H1 (cell line): Measurements from ENCODE around the gene AOPEP. TPM values are rescaled to one million over a fixed set of nuclear protein-coding genes. Genes with fewer than 3 reads are reported as not detected.

Experiments
- CTCF ChIA-PET: fragments of 300-600 bp; sonication (Branson Sonifier 250); formaldehyde crosslinking; loops from one replicate; lab custom pipeline; 2021; ENCODE audit not compliant: partially characterized antibody; lab: Charles Lee
- POLR2A ChIA-PET: fragments of 300-600 bp; sonication (Branson Sonifier 250); formaldehyde crosslinking; loops from one replicate; lab custom pipeline; 2021; ENCODE audit warnings: inconsistent platforms; ENCODE audit not compliant: partially characterized antibody; lab: Charles Lee
- DNase-seq, 2 experiments: peaks; one replicate each; pipeline versions ENCODE4 v3.0.0 to v3.0.0-alpha.2; 2010 to 2022; ENCODE audit warnings: low spot score in 2 of 2, low read depth in 1 of 2, mixed read lengths in 1 of 2
- FAIRE-seq: peaks from 2 replicates; lab custom pipeline; 2011; peaks lifted over from hg19 to GRCh38; lab: Jason Lieb, UNC
- H2AFZ ChIP-seq: 2 replicates; pipeline ENCODE4 v1.8.1; 2012; ENCODE audit warnings: low read length, inconsistent platforms
- H2AK5ac ChIP-seq: 2 replicates; pipeline ENCODE4 v1.6.1; 2013; ENCODE audit warnings: low read depth, low read length
- H2BK120ac ChIP-seq: replicated peaks from 2 replicates; pipeline ENCODE3; 2013; ENCODE audit warnings: low read depth, low read length, inconsistent platforms
- H2BK12ac ChIP-seq: 2 replicates; pipeline ENCODE4 v1.6.1; 2013; ENCODE audit warnings: low read depth, low read length
- H2BK15ac ChIP-seq: 2 replicates; pipeline ENCODE4 v1.6.1; 2013; ENCODE audit warnings: low read length
- H2BK20ac ChIP-seq: 2 replicates; pipeline ENCODE4 v1.6.1; 2013; ENCODE audit warnings: low read length
- H2BK5ac ChIP-seq: 2 replicates; pipeline ENCODE4 v1.6.1; 2013; ENCODE audit warnings: low read depth, low read length
- H3K14ac ChIP-seq: 2 replicates; pipeline ENCODE4 v1.6.1; 2013; ENCODE audit warnings: inconsistent platforms; ENCODE audit not compliant: insufficient read length
- H3K18ac ChIP-seq: 2 replicates; pipeline ENCODE4 v1.6.1; 2013; ENCODE audit warnings: low read length; ENCODE audit errors: extremely low read depth
- H3K23ac ChIP-seq: 2 replicates; pipeline ENCODE4 v1.6.1; 2013; ENCODE audit warnings: inconsistent platforms; ENCODE audit not compliant: insufficient read length
- H3K23me2 ChIP-seq: 2 replicates; pipeline ENCODE4 v1.6.1; 2013; ENCODE audit warnings: low read depth, low read length
- H3K27ac ChIP-seq: 2 replicates; pipeline ENCODE4 v1.6.1; 2011; ENCODE audit warnings: low read depth, low read length, inconsistent platforms
- H3K27me3 ChIP-seq, 4 experiments: replicated peaks in 1 of 4; 1 replicate in 1 of 4; 2 replicates in 3 of 4; pipeline versions ENCODE4 v1.6.1 to v1.8.1; 2011 to 2013; ENCODE audit warnings: low read length in 3 of 4, mild to moderate bottlenecking in 3 of 4, inconsistent platforms in 2 of 4, mixed read lengths in 2 of 4, moderate library complexity in 1 of 4; ENCODE audit not compliant: control insufficient read depth in 3 of 4, insufficient read depth in 3 of 4; ENCODE audit errors: extremely low read depth in 1 of 4
- H3K36me3 ChIP-seq, 4 experiments: 2 replicates each; pipeline versions ENCODE4 v1.6.1 to v1.8.1; 2011 to 2013; ENCODE audit warnings: mild to moderate bottlenecking in 4 of 4, low read length in 3 of 4, moderate library complexity in 2 of 4, control low read depth in 1 of 4, inconsistent platforms in 1 of 4; ENCODE audit not compliant: insufficient read depth in 4 of 4, control insufficient read depth in 2 of 4
- H3K4ac ChIP-seq: replicated peaks from 2 replicates; pipeline ENCODE3; 2013; ENCODE audit warnings: low read length, low read depth, mixed read lengths, inconsistent platforms; ENCODE audit not compliant: insufficient read length
- H3K4me1 ChIP-seq, 4 experiments: replicated peaks in 1 of 4; 1 replicate in 1 of 4; 2 replicates in 3 of 4; pipeline versions ENCODE4 v1.6.1 to v1.8.1; 2011 to 2013; ENCODE audit warnings: low read length in 3 of 4, inconsistent platforms in 2 of 4, mixed read lengths in 1 of 4; ENCODE audit not compliant: insufficient read depth in 4 of 4, control insufficient read depth in 3 of 4
- H3K4me2 ChIP-seq, 2 experiments: 2 replicates each; pipeline versions ENCODE4 v1.6.1 to v1.8.1; 2011 to 2013; ENCODE audit warnings: low read depth in 2 of 2, low read length in 2 of 2, control low read depth in 1 of 2, inconsistent platforms in 1 of 2, mild to moderate bottlenecking in 1 of 2; ENCODE audit not compliant: insufficient read depth in 1 of 2
- H3K4me3 ChIP-seq, 4 experiments: fragments of 200-600, 300-600 bp in 1 of 4; sonication (generic), shearing (Covaris generic), sonication (Bioruptor Twin) in 1 of 4; 2 replicates each; pipeline versions ENCODE4 v1.5.1 to v1.8.1; 2011 to 2016; ENCODE audit warnings: low read length in 4 of 4, low read depth in 3 of 4, control low read depth in 2 of 4, inconsistent platforms in 2 of 4, mild to moderate bottlenecking in 2 of 4, mixed read lengths in 1 of 4, moderate library complexity in 1 of 4; ENCODE audit not compliant: insufficient read depth in 2 of 4; ENCODE audit errors: extremely low read depth in 1 of 4
- H3K56ac ChIP-seq: replicated peaks from 2 replicates; pipeline ENCODE3; 2013; ENCODE audit warnings: low read depth, mild to moderate bottlenecking, mixed read lengths, low read length, inconsistent platforms; ENCODE audit not compliant: insufficient read length
- H3K79me1 ChIP-seq: 2 replicates; pipeline ENCODE4 v1.6.1; 2013; ENCODE audit warnings: low read depth, low read length, control low read depth
- H3K79me2 ChIP-seq, 2 experiments: 2 replicates each; pipeline versions ENCODE4 v1.6.1 to v1.8.1; 2012 to 2013; ENCODE audit warnings: low read length in 2 of 2, mild to moderate bottlenecking in 2 of 2, inconsistent platforms in 1 of 2; ENCODE audit not compliant: insufficient read depth in 2 of 2, control insufficient read depth in 1 of 2
- H3K9ac ChIP-seq, 4 experiments: replicated peaks in 1 of 4; 1 replicate in 1 of 4; 2 replicates in 3 of 4; pipeline versions ENCODE4 v1.6.1 to v1.8.1; 2011 to 2013; ENCODE audit warnings: low read depth in 3 of 4, low read length in 3 of 4, control low read depth in 2 of 4, mild to moderate bottlenecking in 2 of 4, moderate library complexity in 2 of 4, inconsistent platforms in 1 of 4; ENCODE audit errors: extremely low read depth in 1 of 4
- H3K9me3 ChIP-seq, 2 experiments: 2 replicates each; pipeline versions ENCODE4 v1.6.1 to v1.8.1; 2012 to 2013; ENCODE audit warnings: mild to moderate bottlenecking in 2 of 2, moderate library complexity in 2 of 2, control low read depth in 1 of 2, inconsistent platforms in 1 of 2, low read depth in 1 of 2, low read length in 1 of 2, mixed read lengths in 1 of 2; ENCODE audit not compliant: insufficient read depth in 2 of 2
- H4K20me1 ChIP-seq, 2 experiments: replicated peaks in 1 of 2; 2 replicates each; pipeline versions ENCODE3 to v1.8.1; 2011 to 2013; ENCODE audit warnings: inconsistent platforms in 2 of 2, low read length in 2 of 2, mild to moderate bottlenecking in 1 of 2; ENCODE audit not compliant: insufficient read depth in 2 of 2, control insufficient read depth in 1 of 2
- H4K5ac ChIP-seq: 2 replicates; pipeline ENCODE4 v1.6.1; 2013; ENCODE audit warnings: low read length, low read depth, mixed read lengths, inconsistent platforms; ENCODE audit not compliant: insufficient read length
- H4K8ac ChIP-seq: 2 replicates; pipeline ENCODE4 v1.8.0; 2013; ENCODE audit warnings: mild to moderate bottlenecking, moderate library complexity, low read length, inconsistent platforms; ENCODE audit not compliant: insufficient read depth; ENCODE audit errors: extremely low read depth
- H4K91ac ChIP-seq: replicated peaks from 2 replicates; pipeline ENCODE3; 2013; ENCODE audit warnings: low read length, mixed read lengths, inconsistent platforms; ENCODE audit not compliant: insufficient read length
- ASH2L ChIP-seq: fragments of 200-600, 300-600 bp; sonication (generic); IDR thresholded peaks from one replicate; pipeline ENCODE4 v1.7.1; 2017; ENCODE audit warnings: low read length
- EZH2 ChIP-seq: fragments of 200-600 bp; sonication (generic); IDR thresholded peaks from 2 replicates; pipeline ENCODE4 v1.7.1; 2012; ENCODE audit warnings: low read depth, mild to moderate bottlenecking, moderate library complexity, low read length, inconsistent platforms; ENCODE audit not compliant: severe bottlenecking
- PHF8 ChIP-seq: fragments of 200-600 bp; sonication (generic); conservative IDR thresholded peaks from 2 replicates; pipeline ENCODE4 v1.7.1; 2012; ENCODE audit warnings: low read depth, mild to moderate bottlenecking, inconsistent platforms, low read length, moderate library complexity
- RXRA ChIP-seq: IDR thresholded peaks from 2 replicates; pipeline ENCODE4 v1.6.1; 2011; ENCODE audit warnings: low read depth, mild to moderate bottlenecking, low read length, moderate library complexity; ENCODE audit not compliant: insufficient read depth
- SIN3A ChIP-seq, 2 experiments: IDR thresholded peaks in 1 of 2; conservative IDR thresholded peaks in 1 of 2; 2 replicates each; pipeline ENCODE4 v1.6.1; 2011 to 2012; ENCODE audit warnings: low read length in 2 of 2, improper control_type of control experiment in 1 of 2, low read depth in 1 of 2, mild to moderate bottlenecking in 1 of 2
- SIRT6 ChIP-seq: IDR thresholded peaks from one replicate; pipeline ENCODE4 v1.7.1; 2012; ENCODE audit warnings: low read length, inconsistent platforms
- SP4 ChIP-seq: IDR thresholded peaks from 2 replicates; pipeline ENCODE4 v1.6.1; 2012; ENCODE audit warnings: low read length, inconsistent platforms
- YY1 ChIP-seq: IDR thresholded peaks from 2 replicates; pipeline ENCODE4 v1.6.1; 2011; ENCODE audit warnings: low read depth, mild to moderate bottlenecking, low read length
- WGBS, 2 experiments: shearing (Covaris generic) in 1 of 2; methylation state at CpG; one replicate each; pipeline versions ENCODE4 v1.1.6 to v1.1.7; 2013 to 2015; ENCODE audit warnings: low lambda C conversion rate in 2 of 2, mixed read lengths in 2 of 2, inconsistent platforms in 1 of 2, low coverage in 1 of 2, missing lambda C conversion rate in 1 of 2; ENCODE audit not compliant: insufficient replicate concordance in 2 of 2, insufficient coverage in 1 of 2, insufficient read length in 1 of 2; ENCODE audit errors: extremely low coverage in 1 of 2, missing lambda C conversion rate in 1 of 2; 5-methylcytosine and 5-hydroxymethylcytosine counted together
- polyA plus RNA-seq, 7 experiments: library from polyadenylated mRNA; depleted of rRNA in 3 of 7; stranded (reverse) in 5 of 7; unstranded in 2 of 7; fragments of >200 nt in 5 of 7; fragments of 200-250 nt in 2 of 7; gene quantifications; 1 replicate in 5 of 7; 2 replicates in 1 of 7; 4 replicates in 1 of 7; pipeline versions ENCODE4 v1.2.1 to v1.2.3, GENCODE V29; 2011 to 2013; ENCODE audit warnings: missing spikeins in 2 of 7, mixed read lengths in 2 of 7
- total RNA-seq: library from RNA; stranded (reverse); fragmentation: NEBNext Ultra II Directional; extraction: Animal tissue kit (Norgen Biotek cat#: 25700); gene quantifications from 2 replicates; pipeline ENCODE4 v1.2.1, GENCODE V29; 2021

AOPEP gene
- total and polyA plus RNA-seq, 2 of the 8 experiments (the other 6 are each of a cell fraction or from before 2014, with no cell fraction given): 6.1 to 14.3 TPM

- Histone ChIP-seq H2AK5ac (no peak overlapping the region), H3K4me3 (no peak overlapping the region), H3K79me2 (no peaks in the 10 kb centered on the region), H3K27me3 (no peaks in the 10 kb centered on the region), H3K23ac (no peak overlapping the region), H3K27ac (no peak overlapping the region), H4K5ac (no peak overlapping the region), H3K4ac (no peak overlapping the region), H3K4me1 (peaks cover 0 to 4% (median 2%) of the 10 kb centered on the region in 4 experiments; a peak in 5 of 7 replicates), H2BK15ac (no peak overlapping the region), H2AFZ (no peak overlapping the region), H3K14ac (no peak overlapping the region), H3K9ac (no peak overlapping the region), H2BK120ac (no peak overlapping the region), H4K91ac (no peak overlapping the region), H4K20me1 (no peaks in the 10 kb centered on the region), H4K8ac (no peak overlapping the region), H2BK5ac (no peak overlapping the region), H3K4me2 (no peak overlapping the region), H3K36me3 (no peaks in the 10 kb centered on the region), H3K79me1 (no peaks in the 10 kb centered on the region), H3K9me3 (no peaks in the 10 kb centered on the region), H2BK20ac (no peak overlapping the region), H3K23me2 (no peaks in the 10 kb centered on the region), H3K56ac (no peak overlapping the region), H2BK12ac (no peak overlapping the region), H3K18ac (no peak overlapping the region)
- CTCF ChIA-PET: interaction anchor here (0.7 to 2.3 kb wide), 7 partner anchors 12 to 293 kb away, joined by 3 to 7 read pairs (median 4); no protein-coding TSS in a partner anchor
- POLR2A ChIA-PET: interaction anchor here (0.5 to 0.9 kb wide), 2 partner anchors 37 to 419 kb away, joined by 3 read pairs; no protein-coding TSS in a partner anchor
- 93% methylated on average over 11 of the region's 11 CpGs; no CpG with 5 or more reads in 1 of the 2 experiments for WGBS, 2 experiments
- no peak for TF ChIP-seq SIN3A (conservative IDR thresholded peaks at IDR 0.05 in 1 of 2, IDR thresholded peaks at IDR 0.05 in 1 of 2; ENCODE audit: low read depth in 1 of 2, low read length in 2 of 2)
- TF ChIP-seq YY1: no peak
- TF ChIP-seq SP4: no peak
- no peak for TF ChIP-seq SIRT6
- no peak for TF ChIP-seq EZH2
- no peak for TF ChIP-seq ASH2L
- TF ChIP-seq RXRA: no peak
- TF ChIP-seq PHF8: no peak
- DNase-seq: no peak
- no peak for FAIRE-seq
These were observed 247.0 kb downstream of the AOPEP start for GRCh38 chr9:94973451-94973941.
